ENCODE data around the gene CLCN5. TPM values are rescaled to one million over a fixed set of nuclear protein-coding genes. Genes with fewer than 3 reads are reported as not detected.

CLCN5 gene
- total RNA-seq = 10 to 100 TPM in 5 of 6 experiments, 1 to 10 TPM in 1; 9.7 to 26.5 (median 14.0) TPM
- long read RNA-seq, partial matches to known transcripts = 2 of 6 reads
- long read RNA-seq, other reads (novel, unspliced or antisense) = 2 of 6 reads

- no peaks in the 10 kb centered on the region for H3K36me3 ChIP-seq
- H3K27ac ChIP-seq = peak within 1 kb of the TSS; percentile 68 to 77 (median 75)
- whole genome bisulfite sequencing (ENCODE audit: insufficient coverage, low coverage, low lambda C conversion rate, missing lambda C conversion rate) = 23% methylated on average over 8 of the region's 83 CpGs
- H3K27me3 ChIP-seq = no peaks in the 10 kb centered on the region
- ATAC-seq (peak; percentile 97 to 98 (median 98)), DNase-seq (peak; percentile 95 to 97 (median 96))
- no peaks in the 10 kb centered on the region for H3K9me3 ChIP-seq
- intact Hi-C loops (cut with DNase I) = no loop called here
- H3K4me3 ChIP-seq = peak within 1 kb of the TSS; percentile 54 to 62 (median 61)
- TF ChIP-seq POLR2A (IDR thresholded peaks at IDR 0.05) = peak; percentile 65
- TF ChIP-seq CTCF (IDR thresholded peaks at IDR 0.05) = no peak
- peaks cover 0 to 6% (median 0%) of the 10 kb centered on the region in 4 donors for H3K4me1 ChIP-seq
Measured at GRCh38 chrX:49922291-49923241, at the start of gene CLCN5. CLCN5 (plus strand) TSS chrX:49922596; CDS start chrX:49925299, 2,703 bp downstream.

GRCh38 chrX:49876750-49877149 lies 45.6 kb upstream of the CLCN5 start:
- 3% methylated on average over 3 of the region's 3 CpGs for WGBS (ENCODE audit: insufficient coverage, low coverage, low lambda C conversion rate, missing lambda C conversion rate)
- no peak overlapping the region for H3K27ac ChIP-seq
- no peaks in the 10 kb centered on the region for H3K9me3 ChIP-seq
- TF ChIP-seq CTCF (IDR thresholded peaks at IDR 0.05) = peak; percentile 50 to 59 (median 56)
- no peak for TF ChIP-seq POLR2A (IDR thresholded peaks at IDR 0.05)
- no peak for DNase-seq
- H3K4me3 ChIP-seq = no peak overlapping the region
- no peaks in the 10 kb centered on the region for H3K36me3 ChIP-seq
- intact Hi-C loops (cut with DNase I) = no loop called here
- peaks cover 0 to 13% (median 0%) of the 10 kb centered on the region in 4 donors for H3K4me1 ChIP-seq
- no peaks in the 10 kb centered on the region for H3K27me3 ChIP-seq
- ATAC-seq = peak; percentile 44 to 48 (median 46)

GRCh38 chrX:49877397-49878101 lies 44.8 kb upstream of the CLCN5 start:
- Histone ChIP-seq H3K4me3 (no peak overlapping the region), H3K27me3 (no peaks in the 10 kb centered on the region), H3K4me1 (peaks cover 0 to 13% (median 0%) of the 10 kb centered on the region in 4 donors), H3K36me3 (no peaks in the 10 kb centered on the region), H3K27ac (peak overlapping the region in 2 of 3 donors; percentile 26 to 54), H3K9me3 (no peaks in the 10 kb centered on the region)
- WGBS (ENCODE audit: insufficient coverage, low coverage, low lambda C conversion rate, missing lambda C conversion rate) = 16% methylated on average over 3 of the region's 5 CpGs
- DNase-seq (peak in 2 of 3 donors; percentile 35 to 50), ATAC-seq (peak; percentile 13 to 62 (median 44))
- intact Hi-C loops (cut with DNase I) = no loop called here
- TF ChIP-seq CTCF (IDR thresholded peaks at IDR 0.05) (no peak), POLR2A (IDR thresholded peaks at IDR 0.05) (no peak)

GRCh38 chrX:49878128-49878833 lies 44.1 kb upstream of the CLCN5 start:
- Histone ChIP-seq H3K4me3 (peak overlapping the region; percentile 42 to 64 (median 55)), H3K4me1 (peaks cover 0 to 13% (median 0%) of the 10 kb centered on the region in 4 donors), H3K36me3 (no peaks in the 10 kb centered on the region), H3K9me3 (no peaks in the 10 kb centered on the region), H3K27me3 (no peaks in the 10 kb centered on the region), H3K27ac (peak overlapping the region; percentile 34 to 54 (median 37))
- WGBS (ENCODE audit: insufficient coverage, low coverage, low lambda C conversion rate, missing lambda C conversion rate) = 80% methylated on average over 1 of the region's 28 CpGs
- intact Hi-C loops (cut with DNase I) = no loop called here
- DNase-seq = no peak
- no peak for ATAC-seq
- TF ChIP-seq POLR2A (IDR thresholded peaks at IDR 0.05) (no peak), CTCF (IDR thresholded peaks at IDR 0.05) (no peak)

All from right lobe of liver (tissue), 6 donors.